ENCODE data around the gene COX19.

The COX19 gene

DNA sequence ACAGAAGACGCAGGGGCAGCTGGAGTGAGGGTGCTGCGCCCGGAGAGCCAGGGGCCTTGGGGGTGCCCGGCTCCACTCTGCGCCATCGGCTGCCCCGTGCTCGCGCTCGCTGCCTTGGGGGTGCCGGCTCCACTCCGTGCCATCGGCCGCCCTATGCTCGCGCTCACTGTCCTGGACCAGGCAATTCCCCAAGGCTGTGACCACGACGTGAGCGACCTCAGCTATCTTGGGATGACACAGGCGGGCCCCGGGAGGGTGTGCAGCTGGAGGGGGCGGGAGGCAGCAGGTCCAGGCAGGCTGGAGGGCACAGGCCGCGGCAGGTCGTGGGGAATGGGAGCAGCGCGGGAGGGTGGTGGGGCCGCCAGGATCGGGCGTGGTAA, 37.4 kb upstream of the COX19 start:
- H3K4me1 ChIP-seq (ENCODE audit: low read length): no peaks in the 10 kb centered on the region
- H3K27ac ChIP-seq (ENCODE audit: low read length): no peak overlapping the region
- no peak overlapping the region for H3K9ac ChIP-seq (ENCODE audit: low read length)
- TF ChIP-seq EZH2phosphoT487 (IDR thresholded peaks at IDR 0.05; ENCODE audit: low read length) (no peak), EZH2 (optimal IDR thresholded peaks at IDR 0.05; ENCODE audit: low read depth, low read length) (no peak)
- TF ChIP-seq, protein P1, sequence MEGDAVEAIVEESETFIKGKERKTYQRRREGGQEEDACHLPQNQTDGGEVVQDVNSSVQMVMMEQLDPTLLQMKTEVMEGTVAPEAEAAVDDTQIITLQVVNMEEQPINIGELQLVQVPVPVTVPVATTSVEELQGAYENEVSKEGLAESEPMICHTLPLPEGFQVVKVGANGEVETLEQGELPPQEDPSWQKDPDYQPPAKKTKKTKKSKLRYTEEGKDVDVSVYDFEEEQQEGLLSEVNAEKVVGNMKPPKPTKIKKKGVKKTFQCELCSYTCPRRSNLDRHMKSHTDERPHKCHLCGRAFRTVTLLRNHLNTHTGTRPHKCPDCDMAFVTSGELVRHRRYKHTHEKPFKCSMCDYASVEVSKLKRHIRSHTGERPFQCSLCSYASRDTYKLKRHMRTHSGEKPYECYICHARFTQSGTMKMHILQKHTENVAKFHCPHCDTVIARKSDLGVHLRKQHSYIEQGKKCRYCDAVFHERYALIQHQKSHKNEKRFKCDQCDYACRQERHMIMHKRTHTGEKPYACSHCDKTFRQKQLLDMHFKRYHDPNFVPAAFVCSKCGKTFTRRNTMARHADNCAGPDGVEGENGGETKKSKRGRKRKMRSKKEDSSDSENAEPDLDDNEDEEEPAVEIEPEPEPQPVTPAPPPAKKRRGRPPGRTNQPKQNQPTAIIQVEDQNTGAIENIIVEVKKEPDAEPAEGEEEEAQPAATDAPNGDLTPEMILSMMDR (IDR thresholded peaks at IDR 0.05; ENCODE audit: low read length): no peak
- no peak overlapping the region for H3K4me3 ChIP-seq (ENCODE audit: low read length)
- no peaks in the 10 kb centered on the region; the same call in 1 of the 2 replicates for H3K79me2 ChIP-seq (ENCODE audit: low read length)
- no peaks in the 10 kb centered on the region for H4K20me1 ChIP-seq (ENCODE audit: insufficient read depth, low read length)
- no peaks in the 10 kb centered on the region for H3K36me3 ChIP-seq (replicated peaks; ENCODE audit: insufficient read depth, low read length)
- no peaks in the 10 kb centered on the region for H3K9me2 ChIP-seq (replicated peaks; ENCODE audit: insufficient read depth, low read length)
- no peak overlapping the region for H2AFZ ChIP-seq (ENCODE audit: low read length)
- H3F3A ChIP-seq (ENCODE audit: insufficient read depth, low read length): no peaks in the 10 kb centered on the region
- no peak overlapping the region for H3K4me2 ChIP-seq (ENCODE audit: low read depth, low read length)
- no peaks in the 10 kb centered on the region for H3K27me3 ChIP-seq (replicated peaks; ENCODE audit: insufficient read depth, low read length)
- no peak for DNase-seq
- H3K9me3 ChIP-seq (replicated peaks; ENCODE audit: insufficient read depth, low read length): no peaks in the 10 kb centered on the region

DNA sequence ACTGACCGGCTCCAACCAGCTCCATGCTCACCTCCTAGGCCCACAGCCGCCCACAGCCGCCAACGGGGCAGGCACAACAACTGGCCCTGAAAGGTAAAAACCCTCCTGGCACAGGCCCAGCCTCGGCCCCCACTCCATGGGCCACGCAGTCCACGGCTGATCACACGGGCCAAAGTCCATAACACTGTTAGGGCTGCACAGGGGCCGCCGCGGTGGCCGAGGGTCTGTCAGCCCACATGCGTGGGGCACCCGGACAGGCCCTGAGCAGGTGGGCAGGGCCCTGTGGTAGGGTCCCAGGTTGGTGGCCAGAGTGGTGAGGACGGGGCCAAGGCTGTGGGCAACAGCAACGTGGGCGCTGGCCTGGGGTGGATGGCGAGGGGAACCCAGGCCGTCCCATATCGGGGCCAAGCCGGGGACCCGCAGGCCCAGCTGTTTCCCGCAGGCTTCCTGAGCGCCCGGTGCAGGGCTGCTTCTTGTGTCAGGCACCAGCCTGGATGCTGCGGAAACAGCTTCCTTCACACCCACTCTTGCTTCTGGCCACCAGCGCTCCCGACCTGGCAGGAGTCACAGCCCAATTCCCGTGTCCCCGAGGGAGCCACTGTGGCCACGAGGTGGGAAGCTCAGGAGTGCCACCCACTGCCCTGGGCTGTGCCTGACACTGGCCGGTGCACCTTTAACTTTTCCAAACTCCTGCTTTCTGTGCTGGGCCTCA, 36.8 kb upstream of the COX19 start:
- Histone ChIP-seq H3K4me1 (ENCODE audit: low read length) (no peaks in the 10 kb centered on the region), H3K79me2 (ENCODE audit: low read length) (no peaks in the 10 kb centered on the region; the same call in 1 of the 2 replicates), H3K9me3 (replicated peaks; ENCODE audit: insufficient read depth, low read length) (no peaks in the 10 kb centered on the region), H3K4me2 (ENCODE audit: low read depth, low read length) (no peak overlapping the region), H3K27ac (ENCODE audit: low read length) (no peak overlapping the region), H3K9me2 (replicated peaks; ENCODE audit: insufficient read depth, low read length) (no peaks in the 10 kb centered on the region), H3F3A (ENCODE audit: insufficient read depth, low read length) (no peaks in the 10 kb centered on the region), H3K9ac (ENCODE audit: low read length) (no peak overlapping the region), H2AFZ (ENCODE audit: low read length) (no peak overlapping the region), H3K27me3 (replicated peaks; ENCODE audit: insufficient read depth, low read length) (no peaks in the 10 kb centered on the region), H3K4me3 (ENCODE audit: low read length) (no peak overlapping the region), H3K36me3 (replicated peaks; ENCODE audit: insufficient read depth, low read length) (no peaks in the 10 kb centered on the region), H4K20me1 (ENCODE audit: insufficient read depth, low read length) (no peaks in the 10 kb centered on the region)
- TF ChIP-seq, protein P1 (IDR thresholded peaks at IDR 0.05; ENCODE audit: low read length): no peak
- no peak for TF ChIP-seq EZH2phosphoT487 (IDR thresholded peaks at IDR 0.05; ENCODE audit: low read length)
- no peak for DNase-seq

DNA sequence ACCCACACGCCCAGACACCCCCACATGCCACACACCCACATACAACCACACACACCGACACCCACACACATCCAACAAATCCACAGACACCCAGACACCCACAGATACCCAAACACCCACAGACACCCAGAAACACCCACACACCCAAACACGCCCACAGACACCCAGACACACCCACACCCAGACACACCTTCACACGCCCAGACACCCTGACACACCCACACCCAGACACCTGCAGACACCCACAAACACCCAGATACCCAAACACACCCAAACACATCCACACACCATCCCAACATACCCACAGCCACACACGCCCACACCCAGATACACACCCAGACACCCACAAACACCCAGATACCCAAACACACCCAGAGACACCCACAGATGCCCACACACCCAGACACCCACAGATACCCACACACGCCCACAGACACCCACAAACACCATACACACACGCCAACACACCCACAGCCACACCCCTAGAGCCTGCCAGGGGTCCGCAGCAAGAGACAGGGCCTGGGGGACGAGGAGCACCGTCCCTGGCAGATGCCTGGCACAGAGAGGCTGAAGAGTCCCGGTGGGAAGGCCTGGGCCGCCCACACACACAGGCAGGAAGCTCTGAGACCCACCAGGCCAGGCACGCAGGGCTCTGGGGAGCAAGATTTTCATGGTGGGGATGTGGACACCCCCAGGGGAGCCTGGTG, 36.1 kb upstream of the COX19 start:
- no peaks in the 10 kb centered on the region for H3K36me3 ChIP-seq (replicated peaks; ENCODE audit: insufficient read depth, low read length)

More for the DNA sequence above, 36.1 kb upstream of the COX19 start:
- Histone ChIP-seq H3K27ac (ENCODE audit: low read length) (no peak overlapping the region), H3F3A (ENCODE audit: insufficient read depth, low read length) (no peaks in the 10 kb centered on the region), H3K4me3 (ENCODE audit: low read length) (no peak overlapping the region), H4K20me1 (ENCODE audit: insufficient read depth, low read length) (no peaks in the 10 kb centered on the region), H3K9me2 (replicated peaks; ENCODE audit: insufficient read depth, low read length) (no peaks in the 10 kb centered on the region), H2AFZ (ENCODE audit: low read length) (no peak overlapping the region), H3K4me2 (ENCODE audit: low read depth, low read length) (no peak overlapping the region), H3K9me3 (replicated peaks; ENCODE audit: insufficient read depth, low read length) (no peaks in the 10 kb centered on the region), H3K9ac (ENCODE audit: low read length) (no peak overlapping the region), H3K4me1 (ENCODE audit: low read length) (no peaks in the 10 kb centered on the region), H3K79me2 (ENCODE audit: low read length) (no peaks in the 10 kb centered on the region; the same call in 1 of the 2 replicates), H3K27me3 (replicated peaks; ENCODE audit: insufficient read depth, low read length) (no peaks in the 10 kb centered on the region)
- TF ChIP-seq, protein P1 (IDR thresholded peaks at IDR 0.05; ENCODE audit: low read length): no peak
- TF ChIP-seq EZH2phosphoT487 (IDR thresholded peaks at IDR 0.05; ENCODE audit: low read length): no peak
- no peak for TF ChIP-seq EZH2 (optimal IDR thresholded peaks at IDR 0.05; ENCODE audit: low read depth, low read length)
- DNase-seq: no peak
